ENCODE results near the gene PCDHGA1.
"Not testable (repeated sequence)": the region's sequence is repeated elsewhere in the genome, so short reads cannot be mapped to it uniquely, and the experiment has no call there.

Gene PCDHGA1

DNA sequence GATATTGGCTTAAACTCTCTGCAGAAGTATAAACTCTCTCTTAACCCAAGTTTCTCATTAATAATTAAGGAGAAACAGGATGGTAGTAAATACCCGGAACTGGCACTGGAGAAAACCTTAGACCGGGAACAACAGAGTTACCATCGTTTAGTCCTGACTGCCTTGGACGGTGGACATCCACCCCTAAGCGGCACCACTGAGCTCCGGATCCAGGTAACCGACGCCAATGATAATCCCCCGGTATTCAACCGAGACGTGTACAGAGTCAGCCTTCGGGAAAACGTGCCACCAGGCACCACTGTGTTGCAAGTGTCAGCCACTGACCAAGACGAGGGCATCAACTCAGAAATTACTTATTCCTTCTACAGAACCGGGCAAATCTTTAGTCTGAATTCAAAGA, 68.3 kb downstream of the PCDHGA1 start:
- H3K4me3 ChIP-seq (ENCODE audit: low read length): no peak overlapping the region
- TF ChIP-seq, protein P1, sequence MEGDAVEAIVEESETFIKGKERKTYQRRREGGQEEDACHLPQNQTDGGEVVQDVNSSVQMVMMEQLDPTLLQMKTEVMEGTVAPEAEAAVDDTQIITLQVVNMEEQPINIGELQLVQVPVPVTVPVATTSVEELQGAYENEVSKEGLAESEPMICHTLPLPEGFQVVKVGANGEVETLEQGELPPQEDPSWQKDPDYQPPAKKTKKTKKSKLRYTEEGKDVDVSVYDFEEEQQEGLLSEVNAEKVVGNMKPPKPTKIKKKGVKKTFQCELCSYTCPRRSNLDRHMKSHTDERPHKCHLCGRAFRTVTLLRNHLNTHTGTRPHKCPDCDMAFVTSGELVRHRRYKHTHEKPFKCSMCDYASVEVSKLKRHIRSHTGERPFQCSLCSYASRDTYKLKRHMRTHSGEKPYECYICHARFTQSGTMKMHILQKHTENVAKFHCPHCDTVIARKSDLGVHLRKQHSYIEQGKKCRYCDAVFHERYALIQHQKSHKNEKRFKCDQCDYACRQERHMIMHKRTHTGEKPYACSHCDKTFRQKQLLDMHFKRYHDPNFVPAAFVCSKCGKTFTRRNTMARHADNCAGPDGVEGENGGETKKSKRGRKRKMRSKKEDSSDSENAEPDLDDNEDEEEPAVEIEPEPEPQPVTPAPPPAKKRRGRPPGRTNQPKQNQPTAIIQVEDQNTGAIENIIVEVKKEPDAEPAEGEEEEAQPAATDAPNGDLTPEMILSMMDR (conservative IDR thresholded peaks at IDR 0.05; ENCODE audit: low read depth, low read length): no peak
- DNase-seq (ENCODE audit: low read depth): no peak

DNA sequence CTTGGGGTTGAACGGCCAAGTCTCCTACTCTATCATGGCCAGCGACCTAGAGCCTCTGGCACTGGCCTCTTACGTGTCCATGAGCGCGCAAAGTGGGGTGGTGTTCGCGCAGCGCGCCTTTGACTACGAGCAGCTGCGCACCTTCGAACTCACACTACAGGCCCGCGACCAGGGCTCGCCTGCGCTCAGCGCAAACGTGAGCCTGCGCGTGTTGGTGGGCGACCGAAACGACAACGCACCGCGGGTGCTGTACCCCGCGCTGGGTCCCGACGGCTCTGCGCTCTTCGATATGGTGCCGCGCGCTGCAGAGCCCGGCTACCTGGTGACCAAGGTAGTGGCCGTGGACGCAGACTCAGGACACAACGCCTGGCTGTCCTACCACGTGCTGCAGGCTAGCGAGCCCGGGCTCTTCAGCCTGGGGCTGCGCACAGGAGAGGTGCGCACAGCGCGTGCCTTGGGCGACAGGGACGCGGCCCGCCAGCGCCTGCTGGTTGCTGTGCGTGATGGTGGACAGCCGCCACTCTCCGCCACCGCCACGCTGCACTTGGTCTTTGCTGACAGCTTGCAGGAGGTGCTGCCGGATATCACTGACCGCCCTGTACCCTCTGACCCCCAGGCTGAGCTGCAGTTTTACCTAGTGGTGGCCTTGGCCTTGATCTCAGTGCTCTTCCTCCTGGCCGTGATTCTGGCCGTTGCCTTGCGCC, 69.4 kb downstream of the PCDHGA1 start:
- TF ChIP-seq, protein P1 (conservative IDR thresholded peaks at IDR 0.05; ENCODE audit: low read depth, low read length): no peak
- no peak for DNase-seq (ENCODE audit: low read depth)
- H3K4me3 ChIP-seq (ENCODE audit: low read length): no peak overlapping the region

DNA sequence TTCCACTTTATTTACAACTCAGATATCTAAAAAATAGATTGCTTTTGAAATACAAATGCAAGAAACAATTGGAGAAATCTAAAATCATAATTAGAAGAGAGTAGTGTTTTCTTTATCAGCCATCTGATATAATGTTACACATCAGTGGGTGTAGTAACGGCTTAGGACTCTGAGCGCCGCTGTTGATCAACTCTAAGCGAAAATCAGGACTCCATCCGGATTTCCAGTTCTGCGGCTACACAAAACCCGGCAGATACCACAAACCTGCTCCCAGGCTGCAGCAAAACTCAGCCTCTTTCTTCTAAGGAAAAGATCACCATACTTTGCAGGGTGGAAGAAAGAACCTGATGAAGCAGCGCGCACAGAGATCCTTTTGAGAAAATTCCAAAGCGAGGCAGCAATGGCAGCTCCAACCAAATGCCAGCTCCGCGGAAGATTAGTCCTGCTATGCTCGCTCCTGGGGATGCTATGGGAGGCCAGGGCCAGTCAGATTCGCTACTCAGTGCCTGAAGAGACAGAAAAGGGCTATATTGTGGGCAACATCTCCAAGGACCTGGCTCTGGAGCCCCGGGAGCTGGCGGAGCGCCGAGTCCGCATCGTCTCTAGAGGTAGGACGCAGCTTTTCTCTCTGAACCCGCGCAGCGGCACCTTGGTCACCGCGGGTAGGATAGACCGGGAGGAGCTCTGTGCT, 72.4 kb downstream of the PCDHGA1 start, which contains the start of gene PCDHGA9:
Gene PCDHGA9, plus strand, starts transcription at position 226 of the 691 bp plus-strand sequence. Its CDS starts 175 bp downstream, at position 401.
- DNase-seq (ENCODE audit: low read depth): no peak
- TF ChIP-seq, protein P1 (conservative IDR thresholded peaks at IDR 0.05; ENCODE audit: low read depth, low read length): peak; percentile 55
- peak within 1 kb of the TSS; percentile 29 for H3K4me3 ChIP-seq (ENCODE audit: low read length)

DNA sequence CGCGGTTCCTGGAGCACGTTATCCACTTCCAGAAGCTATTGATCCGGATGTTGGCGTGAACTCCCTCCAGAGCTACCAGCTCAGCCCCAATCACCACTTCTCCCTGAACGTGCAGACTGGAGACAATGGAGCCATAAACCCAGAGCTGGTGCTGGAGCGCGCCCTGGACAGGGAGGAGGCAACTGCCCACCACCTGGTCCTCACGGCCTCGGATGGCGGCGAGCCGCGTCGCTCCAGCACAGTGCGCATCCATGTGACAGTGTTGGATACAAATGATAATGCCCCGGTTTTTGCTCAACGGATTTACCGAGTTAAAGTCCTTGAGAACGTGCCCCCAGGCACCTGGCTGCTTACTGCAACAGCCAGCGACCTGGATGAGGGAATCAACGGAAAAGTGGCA, 73.1 kb downstream of the PCDHGA1 start:
- no peak for DNase-seq (ENCODE audit: low read depth)
- no peak overlapping the region for H3K4me3 ChIP-seq (ENCODE audit: low read length)
- TF ChIP-seq, protein P1 (conservative IDR thresholded peaks at IDR 0.05; ENCODE audit: low read depth, low read length): no peak

DNA sequence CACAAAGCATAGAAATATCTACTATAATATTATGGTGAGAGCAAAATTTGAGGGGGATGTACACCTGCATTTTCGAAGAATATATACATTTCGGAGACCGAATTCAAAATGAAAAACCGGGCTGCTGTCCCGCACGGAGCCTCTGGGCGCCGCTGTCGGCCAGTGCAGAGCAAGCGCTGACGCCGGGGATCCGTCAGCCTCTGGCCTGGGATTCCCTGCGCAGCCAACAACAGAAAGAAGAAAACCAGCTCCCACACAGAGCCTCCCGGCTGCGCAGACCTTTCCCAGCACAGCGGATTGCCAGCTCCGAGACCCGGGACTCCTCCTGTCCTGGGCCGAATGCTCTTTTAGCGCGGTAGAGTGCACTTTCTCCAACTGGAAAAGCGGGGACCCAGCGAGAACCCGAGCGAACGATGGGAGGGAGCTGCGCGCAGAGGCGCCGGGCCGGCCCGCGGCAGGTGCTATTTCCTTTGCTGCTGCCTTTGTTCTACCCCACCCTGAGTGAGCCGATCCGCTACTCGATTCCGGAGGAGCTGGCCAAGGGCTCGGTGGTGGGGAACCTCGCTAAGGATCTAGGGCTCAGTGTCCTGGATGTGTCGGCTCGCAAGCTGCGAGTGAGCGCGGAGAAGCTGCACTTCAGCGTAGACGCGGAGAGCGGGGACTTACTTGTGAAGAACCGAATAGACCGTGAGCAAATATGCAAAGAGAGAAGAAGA, 77.6 kb downstream of the PCDHGA1 start, which contains the start of gene PCDHGB6:
Gene PCDHGB6, plus strand, starts transcription at position 232 of the 716 bp plus-strand sequence. Its CDS starts 182 bp downstream, at position 414.
- DNase-seq (ENCODE audit: low read depth): not testable (repeated sequence)
- H3K4me3 ChIP-seq (ENCODE audit: low read length): peak within 1 kb of the TSS; percentile 42
- TF ChIP-seq, protein P1 (conservative IDR thresholded peaks at IDR 0.05; ENCODE audit: low read depth, low read length): peak; percentile 71

DNA sequence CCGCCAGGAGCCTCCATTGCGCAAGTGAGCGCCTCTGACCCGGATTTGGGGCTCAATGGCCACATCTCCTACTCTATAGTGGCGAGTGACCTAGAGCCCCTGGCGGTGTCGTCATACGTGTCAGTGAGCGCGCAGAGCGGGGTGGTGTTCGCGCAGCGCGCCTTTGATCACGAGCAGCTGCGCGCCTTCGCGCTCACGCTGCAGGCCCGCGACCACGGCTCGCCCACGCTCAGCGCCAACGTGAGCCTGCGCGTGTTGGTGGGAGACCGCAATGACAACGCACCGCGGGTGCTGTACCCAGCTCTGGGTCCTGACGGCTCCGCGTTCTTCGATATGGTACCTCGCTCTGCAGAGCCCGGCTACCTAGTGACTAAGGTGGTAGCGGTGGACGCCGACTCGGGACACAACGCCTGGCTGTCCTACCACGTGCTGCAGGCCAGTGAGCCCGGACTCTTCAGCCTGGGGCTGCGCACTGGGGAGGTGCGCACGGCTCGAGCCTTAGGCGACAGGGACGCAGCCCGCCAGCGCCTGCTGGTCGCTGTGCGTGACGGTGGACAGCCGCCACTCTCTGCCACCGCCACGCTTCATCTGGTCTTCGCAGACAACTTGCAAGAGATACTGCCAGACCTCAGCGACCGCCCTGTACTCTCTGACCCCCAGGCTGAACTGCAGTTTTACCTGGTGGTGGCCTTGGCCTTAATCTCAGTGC, 79.4 kb downstream of the PCDHGA1 start:
- DNase-seq (ENCODE audit: low read depth): no peak
- no peak overlapping the region for H3K4me3 ChIP-seq (ENCODE audit: low read length)
- TF ChIP-seq, protein P1 (conservative IDR thresholded peaks at IDR 0.05; ENCODE audit: low read depth, low read length): no peak

Data from retinal pigment epithelial cell (primary cell).